Myocyte (in vitro differentiated cells): ENCODE data around the gene RAP1B. TPM values are rescaled to one million over a fixed set of nuclear protein-coding genes. Genes with fewer than 3 reads are reported as not detected.

Source experiments
- DNase-seq: peaks from one replicate; pipeline ENCODE4 v3.0.0-alpha.2; 2012; ENCODE audit warnings: low read depth
- total RNA-seq: library from RNA; depleted of rRNA; stranded (reverse); fragments of >200 nt; gene quantifications from 2 replicates; pipeline ENCODE4 v1.2.3, GENCODE V29; 2014

Gene RAP1B
- total RNA-seq, 1 donor from 2014 or later: 172 TPM

DNA sequence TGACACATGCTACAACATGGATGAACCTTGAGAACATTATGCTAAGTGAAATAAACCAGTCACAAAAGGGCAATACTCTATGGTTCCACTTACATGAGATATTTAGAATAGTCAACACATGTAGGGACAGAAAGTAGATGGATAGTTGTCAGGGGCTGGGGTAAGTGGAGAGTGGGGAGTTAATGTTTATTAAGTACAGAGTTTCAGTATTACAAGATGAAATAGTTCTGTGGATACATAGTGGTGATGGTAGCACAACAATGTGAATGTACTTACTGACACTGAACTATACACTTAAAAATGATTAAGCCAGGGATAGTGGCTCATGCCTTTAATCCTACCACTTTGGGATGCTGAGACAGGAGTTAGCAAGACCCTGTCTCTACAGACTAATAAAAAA, 84.8 kb downstream of the RAP1B start:
- no peak for DNase-seq

DNA sequence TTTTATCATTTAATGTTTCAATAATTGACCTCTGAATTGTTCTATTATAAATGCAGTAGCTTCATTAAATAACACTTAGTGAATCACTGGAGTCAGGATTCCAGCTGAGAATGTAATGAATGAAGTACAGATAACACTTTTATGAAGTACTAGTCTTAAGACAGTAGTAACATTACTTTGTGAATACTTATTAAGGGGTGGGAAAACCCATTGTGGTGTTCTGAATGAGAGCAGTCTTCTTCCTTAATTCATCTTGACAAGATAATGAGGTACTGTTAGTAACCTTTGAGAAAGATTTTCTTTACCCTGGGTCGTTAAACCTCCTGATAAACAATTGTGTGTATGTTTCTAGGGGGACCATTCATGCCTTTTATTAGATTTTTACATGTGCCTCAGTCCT, 88.8 kb downstream of the RAP1B start:
- DNase-seq: no peak

Other genes starting within 250 kb of the RAP1B start
- gene NUP107, start 76.1 kb downstream of the RAP1B start, total RNA-seq: 43.8 and 45.4 TPM in 2 replicates
- gene SLC35E3, start 135.3 kb downstream of the RAP1B start, total RNA-seq: 3.0 and 4.2 TPM in 2 replicates
- gene MDM2, start 197.3 kb downstream of the RAP1B start, total RNA-seq: 125 and 132 TPM in 2 replicates